Endothelial cell of umbilical vein (primary cell): ENCODE data around the gene ARHGEF10L.

Source experiments
- EZH2 ChIP-seq: IDR thresholded peaks from 2 replicates; pipeline ENCODE4 v1.6.1; 2012; ENCODE audit warnings: borderline replicate concordance, low read depth, mild to moderate bottlenecking, moderate library complexity, low read length, inconsistent platforms; ENCODE audit not compliant: severe bottlenecking
- FOS ChIP-seq: IDR thresholded peaks from 2 replicates; pipeline ENCODE4 v1.6.1; 2011; ENCODE audit warnings: mild to moderate bottlenecking, low read length, moderate library complexity, borderline replicate concordance; ENCODE audit not compliant: insufficient read depth
- GATA2 ChIP-seq: IDR thresholded peaks from 2 replicates; pipeline ENCODE4 v1.7.0; 2011; ENCODE audit warnings: low read depth, mild to moderate bottlenecking, moderate library complexity, mixed read lengths, low read length; ENCODE audit not compliant: insufficient read length, insufficient read depth
- MYC ChIP-seq: IDR thresholded peaks from one replicate; pipeline ENCODE4 v1.6.1; 2011; ENCODE audit warnings: mild to moderate bottlenecking, low read depth, low read length
- POLR2A ChIP-seq: IDR thresholded peaks from 2 replicates; pipeline ENCODE4 v1.6.1; 2012; ENCODE audit warnings: low read depth, mild to moderate bottlenecking, control low read depth, low read length
- POLR2AphosphoS5 ChIP-seq: IDR thresholded peaks from 2 replicates; pipeline ENCODE4 v1.6.1; 2012; ENCODE audit warnings: low read depth, mild to moderate bottlenecking, control low read depth, low read length, moderate library complexity; ENCODE audit not compliant: insufficient read depth
- TF ChIP-seq, protein P1 (sequence below), 2 donors: IDR thresholded peaks; 1 replicate in 1 of 2; 2 replicates in 1 of 2; pipeline ENCODE4 v1.5.1; 2011; ENCODE audit warnings: low read length in 2 of 2, mild to moderate bottlenecking in 2 of 2, moderate library complexity in 2 of 2, control low read depth in 1 of 2, inconsistent platforms in 1 of 2, low read depth in 1 of 2; ENCODE audit not compliant: insufficient read depth in 1 of 2; ENCODE audit errors: extremely low read depth in 1 of 2
- TF ChIP-seq, protein P2 (sequence below): IDR thresholded peaks from 2 replicates; pipeline ENCODE4 v1.6.1; 2011; ENCODE audit not compliant: insufficient read depth, insufficient read length

DNA sequence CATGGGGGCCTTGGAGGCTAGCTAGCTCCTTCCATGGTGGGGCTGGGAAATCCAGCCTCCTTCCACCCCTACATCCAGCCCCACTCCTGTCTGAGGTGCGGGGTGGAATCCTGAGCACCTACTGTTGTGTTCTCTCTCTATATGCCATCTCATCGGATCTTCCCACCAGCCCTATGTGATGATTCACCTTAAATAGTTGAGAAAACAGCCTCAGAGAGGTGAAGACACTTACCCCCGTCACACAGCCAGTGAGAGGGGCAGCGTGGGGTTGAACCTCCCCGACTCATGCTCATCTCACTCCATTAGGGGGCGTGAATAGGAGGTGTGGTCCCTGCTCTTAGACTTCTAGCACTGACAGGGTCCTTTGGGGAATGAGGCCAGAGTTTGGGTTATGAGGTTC, 184.7 kb downstream of the ARHGEF10L start:
- TF ChIP-seq, protein P1, sequence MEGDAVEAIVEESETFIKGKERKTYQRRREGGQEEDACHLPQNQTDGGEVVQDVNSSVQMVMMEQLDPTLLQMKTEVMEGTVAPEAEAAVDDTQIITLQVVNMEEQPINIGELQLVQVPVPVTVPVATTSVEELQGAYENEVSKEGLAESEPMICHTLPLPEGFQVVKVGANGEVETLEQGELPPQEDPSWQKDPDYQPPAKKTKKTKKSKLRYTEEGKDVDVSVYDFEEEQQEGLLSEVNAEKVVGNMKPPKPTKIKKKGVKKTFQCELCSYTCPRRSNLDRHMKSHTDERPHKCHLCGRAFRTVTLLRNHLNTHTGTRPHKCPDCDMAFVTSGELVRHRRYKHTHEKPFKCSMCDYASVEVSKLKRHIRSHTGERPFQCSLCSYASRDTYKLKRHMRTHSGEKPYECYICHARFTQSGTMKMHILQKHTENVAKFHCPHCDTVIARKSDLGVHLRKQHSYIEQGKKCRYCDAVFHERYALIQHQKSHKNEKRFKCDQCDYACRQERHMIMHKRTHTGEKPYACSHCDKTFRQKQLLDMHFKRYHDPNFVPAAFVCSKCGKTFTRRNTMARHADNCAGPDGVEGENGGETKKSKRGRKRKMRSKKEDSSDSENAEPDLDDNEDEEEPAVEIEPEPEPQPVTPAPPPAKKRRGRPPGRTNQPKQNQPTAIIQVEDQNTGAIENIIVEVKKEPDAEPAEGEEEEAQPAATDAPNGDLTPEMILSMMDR (IDR thresholded peaks at IDR 0.05; ENCODE audit: extremely low read depth in 1 of 2, insufficient read depth in 1 of 2, low read depth in 1 of 2, low read length in 2 of 2), result no peak
- TF ChIP-seq MYC, result no peak
- no peak for TF ChIP-seq POLR2AphosphoS5
- no peak for TF ChIP-seq POLR2A
- no peak for TF ChIP-seq EZH2
- no peak for TF ChIP-seq GATA2
- TF ChIP-seq, protein P2, sequence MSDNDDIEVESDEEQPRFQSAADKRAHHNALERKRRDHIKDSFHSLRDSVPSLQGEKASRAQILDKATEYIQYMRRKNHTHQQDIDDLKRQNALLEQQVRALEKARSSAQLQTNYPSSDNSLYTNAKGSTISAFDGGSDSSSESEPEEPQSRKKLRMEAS, result no peak
- TF ChIP-seq FOS, result no peak
